Peyer's patch (tissue), 4 donors: ENCODE results near the gene MAST1.

Experiments used
- CTCF ChIP-seq, 6 experiments: fragments of 450-650 bp in 4 of 6; fragments of 200-600 bp in 2 of 6; sonication (generic) in 1 of 6; IDR thresholded peaks; one replicate each; pipeline ENCODE4 v1.5.1; 2017 to 2019; ENCODE audit warnings: antibody characterized with exemption in 6 of 6, mild to moderate bottlenecking in 3 of 6, moderate library complexity in 1 of 6
- POLR2A ChIP-seq, 2 donors: fragments of 450-650 bp; IDR thresholded peaks; one replicate each; pipeline ENCODE4 v1.5.1; 2017; ENCODE audit warnings: antibody characterized with exemption in 2 of 2, mild to moderate bottlenecking in 2 of 2, moderate library complexity in 2 of 2

DNA sequence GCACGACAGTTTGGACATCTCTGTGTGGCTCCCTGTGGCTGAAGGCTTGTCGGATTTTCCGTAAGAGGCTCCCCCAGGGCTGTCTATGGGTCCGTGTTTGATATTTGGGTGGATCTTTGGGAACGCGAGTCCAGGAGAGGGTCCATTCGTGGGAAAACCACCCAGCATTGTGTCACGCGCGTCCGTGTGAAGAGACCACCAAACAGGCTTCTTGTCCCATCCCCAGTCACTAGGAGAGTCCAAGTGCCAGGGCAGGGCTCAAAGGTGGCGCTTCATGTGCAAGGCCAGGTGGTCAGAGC lies 46.3 kb downstream of the MAST1 start:
- TF ChIP-seq CTCF (IDR thresholded peaks at IDR 0.05) (no peak), POLR2A (IDR thresholded peaks at IDR 0.05) (no peak)
